ENCODE results near the gene METTL15.
"Not testable (repeated sequence)": the region's sequence is repeated elsewhere in the genome, so short reads cannot be mapped to it uniquely, and the experiment has no call there.

The METTL15 gene

DNA sequence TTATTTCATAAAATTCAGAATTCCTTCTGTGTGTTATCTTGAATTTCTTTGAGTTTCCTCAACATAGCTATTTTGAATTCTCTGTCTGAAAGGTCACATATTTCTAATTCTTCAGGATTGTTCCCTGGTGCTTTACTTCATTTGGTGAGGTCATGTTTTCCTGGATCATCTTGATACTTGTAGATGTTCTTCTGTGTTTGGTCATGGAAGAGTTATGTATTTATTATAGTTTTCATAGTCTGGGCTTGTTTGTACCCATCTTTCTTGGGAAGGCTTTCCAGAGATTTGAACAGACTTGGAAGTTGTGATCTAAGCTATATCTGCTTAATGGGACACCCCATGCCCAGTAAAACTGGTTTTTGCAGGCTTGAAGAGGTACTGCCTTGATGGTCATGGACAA, 149.6 kb downstream of the METTL15 start:
- H3K4me3 ChIP-seq (ENCODE audit: low read length), result no peak overlapping the region
- H3K36me3 ChIP-seq (replicated peaks; ENCODE audit: low read depth, low read length), result no peaks in the 10 kb centered on the region
- no peaks in the 10 kb centered on the region for H3K27me3 ChIP-seq (ENCODE audit: low read depth, low read length)
- H3K9ac ChIP-seq (ENCODE audit: low read length), result no peak overlapping the region
- no peak overlapping the region for H3K27ac ChIP-seq (ENCODE audit: low read length)
- H4K20me1 ChIP-seq (ENCODE audit: insufficient read depth, low read length), result no peaks in the 10 kb centered on the region
- TF ChIP-seq EZH2phosphoT487 (IDR thresholded peaks at IDR 0.05; ENCODE audit: low read depth), result no peak
- TF ChIP-seq, protein P1, sequence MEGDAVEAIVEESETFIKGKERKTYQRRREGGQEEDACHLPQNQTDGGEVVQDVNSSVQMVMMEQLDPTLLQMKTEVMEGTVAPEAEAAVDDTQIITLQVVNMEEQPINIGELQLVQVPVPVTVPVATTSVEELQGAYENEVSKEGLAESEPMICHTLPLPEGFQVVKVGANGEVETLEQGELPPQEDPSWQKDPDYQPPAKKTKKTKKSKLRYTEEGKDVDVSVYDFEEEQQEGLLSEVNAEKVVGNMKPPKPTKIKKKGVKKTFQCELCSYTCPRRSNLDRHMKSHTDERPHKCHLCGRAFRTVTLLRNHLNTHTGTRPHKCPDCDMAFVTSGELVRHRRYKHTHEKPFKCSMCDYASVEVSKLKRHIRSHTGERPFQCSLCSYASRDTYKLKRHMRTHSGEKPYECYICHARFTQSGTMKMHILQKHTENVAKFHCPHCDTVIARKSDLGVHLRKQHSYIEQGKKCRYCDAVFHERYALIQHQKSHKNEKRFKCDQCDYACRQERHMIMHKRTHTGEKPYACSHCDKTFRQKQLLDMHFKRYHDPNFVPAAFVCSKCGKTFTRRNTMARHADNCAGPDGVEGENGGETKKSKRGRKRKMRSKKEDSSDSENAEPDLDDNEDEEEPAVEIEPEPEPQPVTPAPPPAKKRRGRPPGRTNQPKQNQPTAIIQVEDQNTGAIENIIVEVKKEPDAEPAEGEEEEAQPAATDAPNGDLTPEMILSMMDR (IDR thresholded peaks at IDR 0.05; ENCODE audit: low read depth, low read length), result no peak
- no peaks in the 10 kb centered on the region for H3K79me2 ChIP-seq (ENCODE audit: low read length)
- H3K9me3 ChIP-seq (ENCODE audit: insufficient read depth, low read length), result no peaks in the 10 kb centered on the region
- H3K4me2 ChIP-seq (ENCODE audit: low read length), result no peak overlapping the region
- H3K4me1 ChIP-seq (ENCODE audit: low read length), result no peaks in the 10 kb centered on the region
- no peak overlapping the region for H2AFZ ChIP-seq (ENCODE audit: low read depth, low read length)

DNA sequence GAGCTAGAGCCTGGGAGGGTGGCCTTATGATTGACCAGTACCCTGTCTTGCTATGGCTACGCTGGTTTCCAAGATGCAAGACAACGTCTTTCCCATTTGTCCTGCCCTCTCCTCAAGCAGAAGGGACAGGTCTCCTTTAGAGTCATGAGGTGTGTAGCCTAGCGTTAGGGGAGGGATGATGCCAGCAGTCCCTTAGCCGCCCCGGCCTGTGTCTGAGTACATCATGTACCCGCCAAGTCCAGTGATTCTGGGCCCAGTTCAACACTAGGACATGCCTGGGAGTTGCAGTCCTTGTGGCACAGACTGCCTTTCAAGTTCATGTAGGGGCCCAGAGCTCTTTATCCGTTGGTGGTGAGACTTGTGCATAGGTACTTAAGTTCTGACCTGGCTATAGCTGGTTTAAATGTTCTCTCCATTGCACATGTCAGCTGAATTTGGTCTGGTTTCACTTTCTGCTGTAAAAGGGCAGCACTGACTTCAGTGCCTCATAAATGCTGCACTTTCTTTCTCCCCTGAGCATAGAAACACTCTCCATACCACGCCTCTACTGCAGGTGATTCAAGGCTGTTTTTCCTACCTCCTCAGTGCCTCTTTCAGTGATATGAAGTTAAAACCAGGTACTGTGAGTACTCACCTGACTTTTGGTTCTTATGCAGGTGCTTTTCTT, 151.1 kb downstream of the METTL15 start:
- H3K27ac ChIP-seq (ENCODE audit: low read length), result no peak overlapping the region
- H3K9me3 ChIP-seq (ENCODE audit: insufficient read depth, low read length), result no peaks in the 10 kb centered on the region

DNA sequence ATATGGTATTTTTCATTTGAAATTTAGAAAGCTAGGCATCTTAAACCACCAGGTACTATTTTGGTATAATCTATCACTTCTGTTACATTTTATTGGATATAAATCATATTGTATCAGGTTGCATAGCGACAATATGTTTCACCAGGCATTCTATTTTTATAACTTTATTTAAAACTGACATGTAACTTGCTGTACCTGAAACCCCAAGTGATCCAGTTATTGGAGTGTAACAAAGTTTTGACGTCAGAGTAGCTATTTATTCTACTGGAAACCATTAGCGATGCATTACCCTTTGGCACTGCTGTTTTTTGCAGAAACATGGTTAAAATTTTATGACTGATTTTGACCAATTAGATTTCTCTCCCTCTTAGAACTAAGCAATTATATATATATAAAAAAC, 160.7 kb downstream of the METTL15 start:
- no peaks in the 10 kb centered on the region for H3K79me2 ChIP-seq (ENCODE audit: low read length)
- no peak overlapping the region for H3K4me2 ChIP-seq (ENCODE audit: low read length)
- H3K4me3 ChIP-seq (ENCODE audit: low read length), result no peak overlapping the region
- no peaks in the 10 kb centered on the region for H3K27me3 ChIP-seq (ENCODE audit: low read depth, low read length)
- H3K9me3 ChIP-seq (ENCODE audit: insufficient read depth, low read length), result no peaks in the 10 kb centered on the region
- no peak overlapping the region for H3K9ac ChIP-seq (ENCODE audit: low read length)
- H3K4me1 ChIP-seq (ENCODE audit: low read length), result peaks cover 3% of the 10 kb centered on the region
- no peaks in the 10 kb centered on the region for H4K20me1 ChIP-seq (ENCODE audit: insufficient read depth, low read length)
- TF ChIP-seq, protein P1 (IDR thresholded peaks at IDR 0.05; ENCODE audit: low read depth, low read length), result no peak
- no peak for TF ChIP-seq EZH2phosphoT487 (IDR thresholded peaks at IDR 0.05; ENCODE audit: low read depth)
- no peaks in the 10 kb centered on the region for H3K36me3 ChIP-seq (replicated peaks; ENCODE audit: low read depth, low read length)
- no peak overlapping the region for H3K27ac ChIP-seq (ENCODE audit: low read length)
- no peak overlapping the region for H2AFZ ChIP-seq (ENCODE audit: low read depth, low read length)

More for the DNA sequence above, 151.1 kb downstream of the METTL15 start:
- H4K20me1 ChIP-seq (ENCODE audit: insufficient read depth, low read length), result no peaks in the 10 kb centered on the region
- no peaks in the 10 kb centered on the region for H3K4me1 ChIP-seq (ENCODE audit: low read length)
- H3K4me3 ChIP-seq (ENCODE audit: low read length), result no peak overlapping the region
- H3K4me2 ChIP-seq (ENCODE audit: low read length), result no peak overlapping the region
- TF ChIP-seq, protein P1 (IDR thresholded peaks at IDR 0.05; ENCODE audit: low read depth, low read length), result no peak
- no peak for TF ChIP-seq EZH2phosphoT487 (IDR thresholded peaks at IDR 0.05; ENCODE audit: low read depth)
- H3K9ac ChIP-seq (ENCODE audit: low read length), result no peak overlapping the region
- H3K27me3 ChIP-seq (ENCODE audit: low read depth, low read length), result no peaks in the 10 kb centered on the region
- no peaks in the 10 kb centered on the region for H3K36me3 ChIP-seq (replicated peaks; ENCODE audit: low read depth, low read length)
- no peak overlapping the region for H2AFZ ChIP-seq (ENCODE audit: low read depth, low read length)
- H3K79me2 ChIP-seq (ENCODE audit: low read length), result no peaks in the 10 kb centered on the region

DNA sequence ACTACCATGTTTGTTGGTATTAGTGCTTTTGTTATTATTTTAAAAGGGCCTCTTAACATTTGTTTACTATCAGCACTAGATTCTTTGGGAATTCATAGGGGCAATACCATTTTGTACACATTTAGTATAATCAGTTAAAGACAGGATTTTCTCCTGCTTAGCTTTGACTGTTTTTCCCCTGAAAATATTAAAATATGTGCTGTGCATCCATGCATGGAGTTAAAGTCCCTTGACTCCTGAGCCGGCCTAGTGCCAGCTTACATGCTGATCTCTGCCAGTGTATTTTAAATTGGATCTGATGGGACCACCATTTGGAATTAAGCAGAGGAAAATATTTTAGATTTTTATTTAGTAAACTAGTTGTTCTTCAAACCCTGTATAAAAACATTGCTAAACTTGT, 161.4 kb downstream of the METTL15 start:
- no peak for TF ChIP-seq EZH2phosphoT487 (IDR thresholded peaks at IDR 0.05; ENCODE audit: low read depth)
- TF ChIP-seq, protein P1 (IDR thresholded peaks at IDR 0.05; ENCODE audit: low read depth, low read length), result no peak
- Histone ChIP-seq H3K9ac (ENCODE audit: low read length) (no peak overlapping the region), H3K9me3 (ENCODE audit: insufficient read depth, low read length) (no peaks in the 10 kb centered on the region), H3K27me3 (ENCODE audit: low read depth, low read length) (no peaks in the 10 kb centered on the region), H3K27ac (ENCODE audit: low read length) (no peak overlapping the region), H3K36me3 (replicated peaks; ENCODE audit: low read depth, low read length) (no peaks in the 10 kb centered on the region), H3K4me3 (ENCODE audit: low read length) (no peak overlapping the region), H3K79me2 (ENCODE audit: low read length) (no peaks in the 10 kb centered on the region), H2AFZ (ENCODE audit: low read depth, low read length) (no peak overlapping the region), H3K4me1 (ENCODE audit: low read length) (peaks cover 7% of the 10 kb centered on the region), H4K20me1 (ENCODE audit: insufficient read depth, low read length) (no peaks in the 10 kb centered on the region), H3K4me2 (ENCODE audit: low read length) (no peak overlapping the region)

DNA sequence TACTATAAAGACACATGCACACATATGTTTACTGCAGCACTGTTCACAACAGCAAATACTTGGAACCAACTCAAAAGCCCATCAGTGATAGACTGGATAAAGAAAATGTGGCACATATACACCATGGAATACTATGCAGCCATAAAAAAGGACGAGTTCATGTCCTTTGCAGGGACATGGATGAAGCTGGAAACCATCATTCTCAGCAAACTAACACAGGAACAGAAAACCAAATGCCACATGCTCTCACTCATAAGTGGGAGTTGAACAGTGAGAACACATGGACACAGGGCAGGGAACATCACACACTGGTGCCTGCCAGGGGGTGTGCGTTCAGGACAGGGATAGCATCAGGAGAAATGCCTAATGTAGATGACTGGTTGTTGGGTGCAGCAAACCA, 164.1 kb downstream of the METTL15 start:
- H3K36me3 ChIP-seq (replicated peaks; ENCODE audit: low read depth, low read length); H3K4me1 ChIP-seq (ENCODE audit: low read length); H3K9me3 ChIP-seq (ENCODE audit: insufficient read depth, low read length); H3K9ac ChIP-seq (ENCODE audit: low read length); H3K27me3 ChIP-seq (ENCODE audit: low read depth, low read length); H4K20me1 ChIP-seq (ENCODE audit: insufficient read depth, low read length); H3K27ac ChIP-seq (ENCODE audit: low read length); H3K79me2 ChIP-seq (ENCODE audit: low read length); H2AFZ ChIP-seq (ENCODE audit: low read depth, low read length); H3K4me2 ChIP-seq (ENCODE audit: low read length); H3K4me3 ChIP-seq (ENCODE audit: low read length): not testable (repeated sequence)
